ENCODE data around the gene COPS6.

The COPS6 gene

GRCh38 chr7:100080907-100081534 lies 7.7 kb upstream of the COPS6 start:
- no peak for DNase-seq

DNA sequence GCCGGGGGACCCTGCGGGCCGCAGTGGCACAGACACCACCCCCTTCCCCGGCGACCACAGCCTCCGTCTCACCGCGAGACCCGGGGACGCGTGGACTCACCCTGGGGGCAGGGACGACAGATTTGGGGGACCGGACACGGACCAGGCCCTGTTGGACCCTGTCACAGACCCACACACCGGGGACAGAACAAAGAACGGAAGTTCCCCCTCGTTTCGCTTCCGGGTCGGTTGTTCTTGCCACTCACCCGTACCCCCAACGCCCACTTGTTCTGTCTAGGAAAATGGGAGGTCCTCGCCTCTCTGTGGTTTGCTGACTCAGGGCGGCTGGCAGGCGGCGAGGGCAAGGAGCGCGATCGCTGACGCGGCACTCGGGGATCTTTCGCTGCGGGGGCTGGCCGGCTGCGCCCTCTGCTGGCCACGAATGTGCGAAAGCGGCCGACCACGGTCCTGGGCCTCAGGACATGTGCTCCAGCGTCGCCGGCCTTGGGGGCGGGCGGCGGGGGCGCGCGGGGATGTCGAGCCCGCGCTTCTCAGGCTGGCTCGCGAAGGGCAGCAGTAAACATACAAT lies 7.2 kb upstream of the COPS6 start, which contains the start of gene ZNF3:
TSS of gene ZNF3 (minus strand) at position 189 of the 568 bp plus-strand sequence. CDS start 4,366 bp downstream, outside the sequence.
- DNase-seq = peak; percentile 97

GRCh38 chr7:100082978-100083377 lies 5.8 kb upstream of the COPS6 start:
- no peak for DNase-seq

DNA sequence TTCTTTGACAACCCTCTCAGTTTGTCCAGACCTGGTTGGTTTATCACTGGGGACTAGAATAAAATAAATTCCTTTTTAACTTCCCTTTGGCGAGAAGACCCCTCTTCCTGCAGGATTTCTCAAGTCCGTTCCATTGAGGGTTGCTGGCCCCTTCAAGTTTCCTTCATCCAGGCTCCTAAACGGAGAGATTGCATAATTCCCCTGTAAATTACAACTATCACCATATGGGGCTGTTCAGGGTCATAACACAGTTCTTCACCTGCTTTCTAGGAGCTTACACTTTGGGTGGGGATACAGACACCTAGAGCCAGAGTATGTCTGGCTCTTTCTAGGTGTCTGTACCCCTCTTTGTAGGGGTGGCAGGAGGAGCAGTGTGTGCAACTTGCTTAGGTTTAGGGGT lies 3.3 kb upstream of the COPS6 start:
- DNase-seq = no peak

DNA sequence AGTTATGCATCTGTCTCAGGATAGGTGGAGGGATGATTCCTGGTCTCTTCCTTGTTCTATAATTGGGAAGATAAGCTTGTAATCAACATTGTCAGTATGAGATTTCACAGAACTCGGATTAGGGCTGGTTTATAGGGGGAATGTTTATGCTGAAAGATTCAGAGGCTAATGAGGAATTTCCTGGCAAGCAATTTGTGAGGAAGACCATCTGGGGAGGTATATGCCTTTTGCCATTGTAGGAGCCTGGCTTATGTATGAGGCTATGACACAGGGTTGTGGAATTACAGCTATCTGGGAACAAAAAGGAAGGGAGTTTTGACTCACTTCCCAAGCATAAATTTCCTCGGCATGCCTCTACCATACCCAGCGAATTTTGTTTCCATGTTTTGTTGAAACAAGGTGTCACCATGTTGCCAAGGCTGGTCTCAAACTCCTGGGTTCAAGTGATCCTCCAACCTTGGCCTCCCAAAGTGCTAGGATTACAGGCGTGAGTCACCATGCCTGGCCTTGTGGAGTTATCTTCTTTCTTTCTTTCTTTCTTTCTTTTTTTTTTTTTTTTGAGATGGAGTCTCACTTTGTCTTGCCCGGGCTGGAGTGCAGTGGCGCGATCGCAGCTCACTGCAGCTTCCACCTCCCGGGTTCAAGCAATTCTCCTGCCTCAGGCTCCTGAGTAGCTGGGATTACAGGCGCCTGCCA lies 1.6 kb upstream of the COPS6 start:
- no peak for DNase-seq

DNA sequence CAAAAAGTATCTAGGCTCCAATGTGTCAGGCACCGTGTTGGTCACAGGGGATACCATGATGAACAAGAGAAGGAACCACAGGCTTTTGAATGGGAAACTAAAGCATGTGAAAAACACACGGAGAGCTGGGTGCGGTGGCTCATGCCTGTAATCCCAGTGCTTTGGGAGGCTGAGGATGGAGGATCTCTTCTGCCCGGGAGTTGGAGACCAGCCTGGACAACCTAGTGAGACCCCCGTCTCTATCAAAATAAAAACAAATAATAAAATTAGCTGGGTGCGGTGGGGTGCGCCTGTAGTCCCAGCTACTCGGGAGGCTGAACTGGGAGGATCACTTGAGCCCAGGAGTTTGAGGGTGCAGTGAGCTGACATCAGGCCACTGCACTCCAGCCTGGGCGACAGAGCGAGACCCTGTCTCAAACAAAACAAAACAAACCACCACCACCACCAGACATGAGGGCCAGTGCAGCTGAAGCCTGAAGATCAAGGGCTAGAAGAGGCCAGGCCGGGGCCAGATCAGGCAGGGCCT lies 611 bp upstream of the COPS6 start:
- DNase-seq = no peak

DNA sequence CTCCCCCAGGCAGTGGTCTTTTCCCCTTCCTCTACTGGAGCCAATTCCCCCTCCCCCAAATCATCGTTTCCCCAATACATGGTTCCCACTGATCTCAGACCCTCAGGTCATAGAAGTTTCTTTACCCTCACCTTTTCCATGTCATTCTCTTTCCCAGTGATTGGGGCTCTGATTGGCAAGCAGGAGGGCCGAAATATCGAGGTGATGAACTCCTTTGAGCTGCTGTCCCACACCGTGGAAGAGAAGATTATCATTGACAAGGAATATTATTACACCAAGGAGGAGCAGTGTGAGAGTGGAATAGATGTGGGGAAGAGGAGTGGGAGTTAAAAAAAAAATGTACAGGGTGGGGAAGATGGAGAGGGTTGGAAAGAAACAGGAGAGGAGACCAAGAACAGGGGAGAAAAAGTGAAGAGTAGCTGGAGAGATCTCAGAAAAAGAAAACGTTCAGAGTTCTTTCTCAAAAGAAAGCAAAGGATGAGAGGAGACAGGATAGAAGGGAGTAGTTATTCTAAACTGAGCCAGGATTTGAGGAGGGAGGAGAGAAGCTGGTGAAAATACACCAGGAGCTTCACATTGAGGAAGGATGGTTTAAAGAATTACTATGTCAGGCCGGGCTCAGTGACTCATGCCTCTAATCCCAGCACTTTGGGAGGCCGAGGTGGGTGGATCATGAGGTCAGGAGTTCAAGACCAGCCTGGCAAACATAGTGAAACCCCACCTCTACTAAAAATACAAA lies 858 bp downstream of the COPS6 start:
- no peak for DNase-seq

DNA sequence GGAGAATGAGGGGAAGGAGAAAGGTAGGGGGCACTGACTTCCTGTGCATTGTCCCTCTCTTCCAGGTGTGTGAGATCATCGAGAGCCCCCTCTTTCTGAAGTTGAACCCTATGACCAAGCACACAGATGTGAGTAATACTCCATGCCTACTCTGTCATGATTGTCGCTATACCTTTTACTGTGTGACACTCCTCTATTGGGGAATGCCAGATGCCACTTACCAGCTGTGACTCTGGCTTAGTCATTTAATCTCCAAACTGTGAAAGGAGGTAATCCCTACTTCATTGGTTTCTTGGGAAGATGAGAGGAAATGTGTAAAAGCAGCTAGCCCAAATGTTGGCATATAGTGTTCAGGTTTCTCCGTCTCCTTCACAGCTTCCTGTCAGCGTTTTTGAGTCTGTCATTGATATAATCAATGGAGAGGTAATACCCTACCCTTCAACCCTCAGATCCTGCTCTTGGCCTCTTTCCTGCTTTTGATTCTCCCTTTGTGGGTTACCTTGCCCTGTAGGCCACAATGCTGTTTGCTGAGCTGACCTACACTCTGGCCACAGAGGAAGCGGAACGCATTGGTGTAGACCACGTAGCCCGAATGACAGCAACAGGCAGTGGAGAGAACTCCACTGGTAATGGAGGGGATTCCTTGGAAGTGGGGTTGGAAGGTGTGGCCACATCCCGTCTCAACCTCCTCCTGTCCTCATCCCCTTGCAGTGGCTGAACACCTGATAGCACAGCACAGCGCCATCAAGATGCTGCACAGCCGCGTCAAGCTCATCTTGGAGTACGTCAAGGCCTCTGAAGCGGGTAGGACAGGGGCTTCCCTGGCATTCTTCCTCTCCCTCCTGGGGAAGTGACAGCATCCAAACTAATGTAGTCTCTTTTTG lies 2.0 kb downstream of the COPS6 start:
- no peak for DNase-seq

DNA sequence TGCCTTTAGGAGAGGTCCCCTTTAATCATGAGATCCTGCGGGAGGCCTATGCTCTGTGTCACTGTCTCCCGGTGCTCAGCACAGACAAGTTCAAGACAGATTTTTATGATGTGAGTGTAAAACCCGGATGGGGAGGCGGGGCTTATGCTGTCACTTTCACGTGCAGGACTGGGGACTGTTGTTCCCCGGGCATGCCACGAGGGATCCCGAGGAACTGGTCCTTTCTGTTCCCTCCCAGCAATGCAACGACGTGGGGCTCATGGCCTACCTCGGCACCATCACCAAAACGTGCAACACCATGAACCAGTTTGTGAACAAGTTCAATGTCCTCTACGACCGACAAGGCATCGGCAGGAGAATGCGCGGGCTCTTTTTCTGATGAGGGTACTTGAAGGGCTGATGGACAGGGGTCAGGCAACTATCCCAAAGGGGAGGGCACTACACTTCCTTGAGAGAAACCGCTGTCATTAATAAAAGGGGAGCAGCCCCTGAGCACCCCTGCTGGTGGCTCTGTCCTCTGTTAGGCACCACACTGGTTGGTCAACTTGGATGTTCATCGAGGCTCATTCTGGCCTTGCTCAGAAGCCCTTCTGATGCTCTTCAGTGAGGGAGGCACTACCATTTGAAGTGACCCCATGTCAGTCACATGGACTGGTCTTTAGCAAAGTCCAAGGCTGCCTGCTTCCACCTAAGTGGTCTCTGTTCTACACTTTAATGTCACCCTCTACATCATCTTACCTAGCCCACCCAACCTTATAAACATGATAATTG lies 2.8 kb downstream of the COPS6 start:
- no peak for DNase-seq

DNA sequence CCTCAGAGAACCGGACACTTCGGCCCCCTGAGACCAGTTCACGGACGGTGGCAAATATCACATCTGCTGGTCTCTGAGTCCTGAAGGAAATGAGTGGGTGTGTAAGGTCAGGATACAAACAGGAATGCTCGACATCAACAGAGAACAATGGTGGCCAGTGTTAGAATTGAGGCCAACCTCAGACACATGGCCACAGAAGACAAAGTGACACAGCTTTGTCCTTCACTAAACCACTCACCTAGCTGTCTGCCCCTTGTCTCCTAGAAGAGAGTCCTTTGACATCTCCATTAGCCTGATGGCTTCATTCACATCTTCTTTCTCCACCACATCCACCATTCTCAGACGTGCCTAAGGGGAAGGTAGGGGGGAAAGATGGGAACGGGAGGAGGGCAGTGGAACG lies 4.3 kb downstream of the COPS6 start:
- DNase-seq = no peak

- no peak for DNase-seq
These were observed 4.7 kb downstream of the COPS6 start for GRCh38 chr7:100093498-100093897.

- no peak for DNase-seq
These were observed 5.2 kb downstream of the COPS6 start for GRCh38 chr7:100093925-100094486.

- DNase-seq = no peak
These were observed 6.5 kb downstream of the COPS6 start for GRCh38 chr7:100095289-100095688.

DNA sequence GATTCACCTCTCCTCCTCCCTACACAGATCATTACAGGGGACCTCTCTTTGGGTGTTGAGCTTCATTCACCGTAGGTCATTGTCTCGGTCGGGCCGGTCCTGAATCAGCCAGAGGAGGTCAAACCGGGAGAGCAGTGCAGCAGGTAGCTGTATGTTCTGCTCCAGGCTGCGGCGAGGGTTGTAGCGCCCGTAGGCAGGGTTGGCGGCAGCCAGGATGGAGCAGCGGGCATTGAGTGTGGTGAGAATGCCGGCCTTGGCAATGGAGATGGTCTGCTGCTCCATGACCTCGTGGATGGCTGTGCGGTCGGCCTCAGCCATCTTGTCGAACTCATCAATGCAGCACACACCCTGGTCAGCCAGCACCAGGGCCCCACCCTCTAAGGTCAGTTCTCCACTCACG lies 6.9 kb downstream of the COPS6 start:
- DNase-seq = no peak

DNA sequence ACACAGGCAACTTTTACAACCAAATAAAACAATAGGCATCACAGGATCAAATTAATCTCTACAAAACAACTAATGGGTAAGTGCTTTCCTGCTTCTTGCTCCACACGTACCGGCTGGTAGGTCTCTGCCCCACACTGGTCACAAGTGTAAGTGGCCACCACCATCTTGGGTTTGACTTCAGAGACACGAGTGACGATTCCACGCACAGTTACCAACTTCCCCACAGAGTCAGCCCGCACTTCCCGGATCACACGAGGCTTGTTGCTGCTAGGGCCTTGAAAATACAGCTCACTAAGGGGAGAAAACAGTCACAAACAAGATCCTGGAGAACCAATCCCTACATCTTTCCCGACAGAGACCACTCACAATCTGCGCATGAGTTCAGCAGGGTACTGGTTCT lies 10.1 kb downstream of the COPS6 start:
- DNase-seq = no peak

DNA sequence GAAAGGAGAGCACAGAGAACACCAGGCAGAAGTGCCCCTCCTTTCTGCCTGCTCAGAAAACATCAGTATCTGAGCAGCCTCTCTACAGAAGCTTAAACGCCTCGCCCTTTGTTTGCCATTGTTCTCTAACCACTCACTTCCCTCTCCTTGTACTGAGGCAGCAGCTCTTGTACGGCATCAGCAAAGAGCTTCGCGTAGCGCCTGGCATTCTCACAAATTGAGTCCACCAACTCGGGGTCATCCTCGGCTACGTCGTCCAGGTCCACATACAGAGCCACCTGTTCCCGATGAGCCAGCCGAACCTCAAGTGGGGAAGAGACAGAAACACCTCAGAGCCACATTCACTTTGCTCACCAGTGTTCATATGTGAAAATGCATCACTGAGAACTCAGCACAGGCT lies 10.7 kb downstream of the COPS6 start:
- no peak for DNase-seq

GRCh38 chr7:100100420-100101015 lies 11.7 kb downstream of the COPS6 start:
- peak; percentile 77 for DNase-seq

GRCh38 chr7:100101016-100101862 lies 12.5 kb downstream of the COPS6 start, which contains the start of the genes AP4M1 and MCM7:
Gene AP4M1, plus strand, starts transcription at chr7:100101643. Its CDS starts 72 bp downstream, at chr7:100101715.
Gene MCM7, minus strand, starts transcription at chr7:100101397. Its CDS starts 103 bp downstream, at chr7:100101294.
- DNase-seq = peak; percentile 95

Data from effector CD4-positive, alpha-beta T cell (primary cell).